Mucosa of gallbladder (tissue), 1 donor: ENCODE measurements around the gene ABCB8. TPM values are rescaled to one million over a fixed set of nuclear protein-coding genes. Genes with fewer than 3 reads are reported as not detected.
A peak's percentile ranks its signal among the peaks of the same experiment; 100 is the strongest.
"Not testable (repeated sequence)": the region's sequence is repeated elsewhere in the genome, so short reads cannot be mapped to it uniquely, and the experiment has no call there.

Experiments
- DNase-seq: peaks from one replicate; pipeline ENCODE4 v3.0.0-alpha.2; 2020; ENCODE audit warnings: low spot score
- total RNA-seq: library from RNA; stranded (reverse); gene quantifications from one replicate; pipeline ENCODE4 v1.2.1, GENCODE V29; 2021
- donor health status: DM: no; HTN: no; CAD: no.

ABCB8 gene
- total RNA-seq, 1 donor from 2014 or later = 43.9 TPM

DNA sequence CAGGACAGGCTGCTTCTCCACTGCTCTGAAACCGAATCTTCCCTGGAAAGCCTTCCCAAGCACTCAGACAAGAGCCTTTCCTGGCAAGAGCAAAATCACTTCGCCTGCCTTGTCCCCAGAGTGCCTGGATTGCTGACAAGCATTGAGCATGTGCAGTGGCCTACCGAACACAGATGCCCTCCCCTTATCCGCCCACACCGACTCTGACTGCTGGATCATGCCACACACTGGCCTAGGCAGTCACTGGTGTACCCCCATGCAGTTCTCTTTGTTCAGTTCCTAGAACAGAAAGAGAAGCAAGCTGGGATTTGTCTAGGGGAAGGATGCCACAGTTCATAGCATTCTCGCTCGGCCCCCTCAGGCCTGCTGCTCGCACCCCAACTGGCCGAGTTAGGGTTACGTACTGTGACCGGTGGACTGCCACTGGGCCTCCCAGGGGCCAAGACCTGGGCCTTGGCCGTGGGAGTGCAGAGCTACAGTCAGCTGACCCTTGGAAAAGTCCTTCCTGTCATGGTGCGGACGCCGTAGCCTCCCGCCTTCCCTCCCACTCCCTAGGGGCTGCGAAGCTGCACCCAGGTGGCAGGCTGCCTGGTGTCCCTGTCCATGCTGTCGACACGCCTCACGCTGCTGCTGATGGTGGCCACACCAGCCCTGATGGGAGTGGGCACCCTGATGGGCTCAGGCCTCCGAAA is 6.9 kb downstream of the ABCB8 start:
- no peak for DNase-seq

DNA sequence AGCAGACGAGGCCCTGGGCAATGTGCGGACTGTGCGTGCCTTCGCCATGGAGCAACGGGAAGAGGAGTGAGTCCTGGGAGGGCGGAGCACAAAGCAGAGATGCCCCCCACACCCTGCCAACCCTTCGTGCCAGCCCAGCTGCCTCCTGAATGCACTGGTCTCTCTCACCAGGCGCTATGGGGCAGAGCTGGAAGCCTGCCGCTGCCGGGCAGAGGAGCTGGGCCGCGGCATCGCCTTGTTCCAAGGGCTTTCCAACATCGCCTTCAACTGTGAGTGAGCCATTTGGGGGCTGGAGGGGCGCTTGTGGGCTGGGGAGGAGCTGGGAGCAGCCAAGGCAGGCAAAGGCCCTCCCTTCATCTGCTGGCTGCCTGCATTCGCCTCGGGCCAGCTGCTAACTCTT is 7.7 kb downstream of the ABCB8 start:
- DNase-seq = no peak

DNA sequence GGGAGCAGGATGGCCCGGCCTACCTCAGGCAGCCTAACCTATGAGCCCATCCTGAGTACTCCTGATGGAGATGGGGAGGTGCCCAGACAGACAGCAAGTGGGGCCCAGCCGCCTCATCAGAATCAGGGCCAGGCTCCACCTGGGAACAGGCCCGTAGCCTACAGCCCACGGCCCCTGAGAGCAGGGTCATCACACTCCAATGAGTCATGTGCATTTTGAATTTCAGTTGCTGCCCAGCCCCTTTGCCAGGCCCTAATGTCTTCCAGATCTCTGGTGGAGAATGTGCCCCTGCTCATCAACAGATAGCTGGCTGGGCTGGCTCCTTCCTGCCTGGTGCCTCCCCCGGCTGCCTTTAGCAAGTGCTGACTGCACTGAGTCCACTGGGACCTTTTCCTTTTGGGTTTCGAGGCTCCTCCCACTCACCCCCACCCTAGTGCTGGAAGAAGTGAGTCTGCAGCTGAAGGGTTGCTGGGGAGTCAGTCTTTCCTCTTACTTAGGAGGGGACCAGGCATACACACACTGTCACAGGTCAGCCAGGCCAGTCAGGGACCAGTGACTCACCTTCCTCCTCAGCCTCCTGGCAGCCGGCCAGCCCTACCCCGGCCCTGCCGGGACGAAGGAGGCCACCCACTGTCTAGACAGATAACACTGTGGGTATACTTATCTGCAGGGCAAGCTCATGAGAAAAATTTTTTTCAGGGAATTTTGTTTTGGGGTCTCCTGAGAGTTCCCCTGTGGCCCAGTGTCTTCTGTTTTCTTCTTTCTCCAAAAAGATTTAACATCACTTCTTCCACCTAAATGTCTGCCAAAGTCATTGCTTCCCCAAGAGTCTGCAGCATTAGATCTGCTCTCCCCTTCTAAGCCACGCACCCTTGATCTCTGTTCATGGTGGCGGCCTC is 10.9 kb downstream of the ABCB8 start:
- peak; percentile 73 for DNase-seq

DNA sequence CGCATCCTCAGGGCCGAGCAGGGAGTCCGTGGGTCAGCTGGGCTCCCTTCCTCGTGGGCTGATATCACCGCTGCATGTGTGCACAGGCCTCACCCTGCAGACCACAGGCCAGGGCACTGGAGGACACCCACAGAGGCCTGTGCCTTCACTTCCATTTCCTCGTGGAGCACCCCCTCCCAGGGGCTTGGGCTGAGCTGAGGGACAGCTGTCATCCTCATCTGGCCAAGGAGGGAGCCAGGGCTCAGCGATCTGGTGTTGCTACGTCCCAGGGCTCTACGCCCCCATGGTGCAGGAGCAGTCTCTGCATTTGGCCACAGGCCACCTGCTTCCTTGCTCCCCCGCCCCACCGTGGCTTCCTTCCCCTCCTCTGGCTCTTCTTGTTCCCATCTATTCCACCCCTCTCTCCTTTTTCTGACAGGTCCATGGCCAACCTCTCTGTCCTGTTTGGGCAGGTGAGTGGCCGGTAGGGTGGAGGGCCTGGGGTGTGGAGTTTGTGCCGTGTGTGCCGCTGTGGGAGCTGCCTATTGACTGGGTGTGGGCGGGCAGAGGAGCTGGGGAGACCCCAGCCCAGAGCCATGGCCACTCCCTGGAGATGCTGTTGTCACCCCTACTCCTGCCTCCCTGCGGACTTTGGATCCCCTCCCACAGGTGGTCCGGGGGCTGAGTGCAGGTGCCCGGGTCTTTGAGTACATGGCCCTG is 11.7 kb downstream of the ABCB8 start:
- no peak for DNase-seq

DNA sequence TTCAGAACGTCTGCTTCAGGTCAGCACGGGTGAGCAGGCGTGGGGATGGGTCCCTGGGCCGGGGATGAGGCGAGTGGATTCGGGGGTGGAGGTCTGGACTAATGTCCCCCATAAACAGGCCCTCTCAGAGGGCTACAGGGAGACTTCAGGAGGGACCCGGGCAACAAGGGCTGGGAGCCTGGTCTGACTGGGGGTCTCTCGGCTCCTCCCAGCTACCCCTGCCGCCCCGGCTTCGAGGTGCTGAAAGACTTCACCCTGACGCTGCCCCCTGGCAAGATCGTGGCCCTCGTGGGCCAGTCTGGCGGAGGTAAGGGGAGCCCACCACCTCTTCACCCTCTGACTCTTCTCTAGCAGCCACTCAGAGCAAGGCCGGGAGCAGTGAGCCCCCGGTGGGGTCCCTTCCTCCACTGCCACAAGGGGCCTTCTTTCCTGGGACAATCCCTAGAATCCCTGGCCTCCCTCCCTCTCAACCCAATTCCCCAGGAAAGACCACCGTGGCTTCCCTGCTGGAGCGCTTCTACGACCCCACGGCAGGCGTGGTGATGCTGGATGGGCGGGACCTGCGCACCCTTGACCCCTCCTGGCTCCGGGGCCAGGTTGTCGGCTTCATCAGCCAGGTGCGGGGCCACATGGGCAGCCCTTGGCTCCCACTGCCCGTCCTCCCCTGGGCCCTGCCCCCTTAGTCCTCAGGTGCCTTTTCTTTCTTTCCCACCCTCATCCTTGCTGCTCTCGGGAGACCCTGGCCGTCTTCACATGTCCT is 12.5 kb downstream of the ABCB8 start:
- no peak for DNase-seq

DNA sequence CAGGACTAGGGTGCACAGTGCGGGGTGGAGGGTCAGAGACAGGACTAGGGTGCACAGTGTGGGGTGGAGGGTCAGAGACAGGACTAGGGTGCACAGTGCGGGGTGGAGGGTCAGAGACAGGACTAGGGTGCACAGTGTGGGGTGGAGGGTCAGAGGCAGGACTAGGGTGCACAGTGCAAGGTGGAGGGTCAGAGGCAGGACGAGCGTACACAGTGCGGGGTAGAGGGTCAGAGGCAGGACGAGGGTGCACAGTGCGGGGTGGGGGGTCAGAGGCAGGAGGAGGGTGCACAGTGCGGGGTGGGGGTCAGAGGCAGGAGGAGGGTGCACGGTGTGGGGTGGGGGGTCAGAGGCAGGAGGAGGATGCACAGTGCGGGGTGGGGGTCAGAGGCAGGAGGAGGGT is 15.2 kb downstream of the ABCB8 start:
- not testable (repeated sequence) for DNase-seq

DNA sequence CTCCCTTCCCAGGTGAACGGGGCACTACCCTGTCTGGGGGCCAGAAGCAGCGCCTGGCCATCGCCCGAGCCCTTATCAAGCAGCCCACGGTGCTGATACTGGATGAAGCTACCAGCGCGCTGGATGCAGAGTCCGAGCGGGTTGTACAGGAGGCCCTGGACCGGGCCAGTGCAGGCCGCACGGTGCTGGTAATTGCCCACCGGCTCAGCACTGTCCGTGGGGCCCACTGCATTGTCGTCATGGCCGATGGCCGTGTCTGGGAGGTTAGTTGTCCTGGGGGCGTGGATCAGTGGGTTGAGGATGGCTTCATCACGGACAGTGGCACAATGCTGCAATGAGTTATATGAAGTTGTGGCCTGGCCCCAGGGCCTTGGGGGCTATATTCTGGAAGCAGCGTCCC is 15.7 kb downstream of the ABCB8 start:
- no peak for DNase-seq

DNA sequence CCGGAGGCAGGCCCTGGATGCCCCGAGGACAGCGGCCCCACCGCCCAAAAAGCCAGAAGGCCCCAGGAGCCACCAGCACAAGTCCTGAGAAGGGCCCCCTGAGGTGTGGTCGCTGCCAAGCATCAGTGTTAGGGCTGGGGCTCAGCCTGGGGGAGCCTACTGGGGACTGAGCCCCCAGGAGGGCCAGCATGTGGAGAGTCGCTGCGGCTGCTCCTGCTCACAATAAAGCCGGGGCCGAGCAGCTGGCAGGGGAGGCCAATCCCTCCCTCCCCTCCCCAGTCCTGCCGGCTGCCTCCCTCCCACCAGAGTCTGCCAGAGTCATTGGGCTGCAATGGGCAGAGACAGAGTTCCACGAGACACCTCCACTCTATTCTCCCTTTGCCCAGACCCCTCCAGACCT is 17.0 kb downstream of the ABCB8 start:
- no peak for DNase-seq

DNA sequence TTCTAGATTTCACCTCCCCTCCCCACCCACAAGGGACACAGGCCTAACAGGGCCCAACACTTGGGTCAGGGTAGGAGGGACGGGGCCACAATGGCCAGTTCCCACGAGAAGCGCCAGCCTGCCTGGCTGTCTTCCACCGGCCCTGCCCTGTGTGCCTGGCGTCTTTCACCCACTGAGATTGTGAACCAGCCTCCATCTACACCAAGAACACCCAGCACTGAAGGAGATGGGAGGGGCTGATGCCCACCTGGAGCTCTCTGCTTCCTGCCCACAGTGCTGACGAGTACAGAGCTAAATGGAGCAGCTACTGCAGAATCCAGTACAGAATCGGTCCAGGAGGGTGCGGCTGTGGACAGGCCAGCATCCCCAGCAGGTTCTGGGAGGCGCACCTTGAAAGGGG is 17.7 kb downstream of the ABCB8 start:
- no peak for DNase-seq

DNA sequence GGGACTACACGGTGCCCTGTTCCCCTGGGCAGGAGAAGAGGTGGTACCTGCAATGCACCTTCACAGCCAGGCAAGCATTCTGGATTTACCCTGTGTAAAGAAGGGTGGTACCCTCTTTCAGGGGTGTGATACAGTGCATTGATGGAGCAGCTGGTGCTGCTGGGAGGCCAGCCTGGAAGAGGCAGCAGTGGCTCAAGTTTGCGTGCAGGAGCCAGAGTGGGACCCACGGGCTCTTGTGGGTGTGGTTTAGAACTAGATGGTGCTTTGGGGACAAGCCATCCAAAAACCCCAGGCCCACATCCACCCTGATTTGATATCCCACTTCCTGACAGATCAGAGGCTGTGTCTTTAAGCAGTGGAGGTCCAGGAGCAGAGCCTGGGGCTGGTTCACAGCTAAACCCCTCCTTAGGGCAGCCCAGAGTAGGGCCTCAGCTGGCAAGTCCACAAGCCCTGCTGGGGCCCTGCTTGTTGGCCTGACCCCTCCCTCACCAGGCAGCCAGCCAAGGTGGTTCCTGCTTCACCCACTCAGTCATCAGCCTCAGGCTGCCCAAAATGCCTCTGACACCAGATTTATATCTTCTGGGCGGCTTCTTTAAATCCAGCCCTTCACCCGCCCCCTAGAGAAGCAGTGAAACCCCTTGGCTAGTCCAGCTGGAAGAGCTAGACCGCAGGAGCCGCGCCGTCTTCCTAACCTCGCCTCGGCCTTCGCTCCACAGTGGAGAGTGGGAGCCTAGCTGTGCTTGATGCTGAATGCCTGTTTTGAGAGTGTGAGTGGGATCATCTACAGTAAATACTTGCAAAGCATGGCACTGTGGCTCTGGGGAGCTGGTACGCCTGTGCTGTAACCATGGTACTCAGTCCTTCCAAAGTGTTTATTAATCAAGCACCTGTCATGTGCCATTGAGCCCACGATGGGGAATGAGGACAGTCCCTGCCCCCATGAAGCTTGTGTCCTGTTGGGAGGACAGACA is 18.6 kb downstream of the ABCB8 start:
- DNase-seq = no peak

DNA sequence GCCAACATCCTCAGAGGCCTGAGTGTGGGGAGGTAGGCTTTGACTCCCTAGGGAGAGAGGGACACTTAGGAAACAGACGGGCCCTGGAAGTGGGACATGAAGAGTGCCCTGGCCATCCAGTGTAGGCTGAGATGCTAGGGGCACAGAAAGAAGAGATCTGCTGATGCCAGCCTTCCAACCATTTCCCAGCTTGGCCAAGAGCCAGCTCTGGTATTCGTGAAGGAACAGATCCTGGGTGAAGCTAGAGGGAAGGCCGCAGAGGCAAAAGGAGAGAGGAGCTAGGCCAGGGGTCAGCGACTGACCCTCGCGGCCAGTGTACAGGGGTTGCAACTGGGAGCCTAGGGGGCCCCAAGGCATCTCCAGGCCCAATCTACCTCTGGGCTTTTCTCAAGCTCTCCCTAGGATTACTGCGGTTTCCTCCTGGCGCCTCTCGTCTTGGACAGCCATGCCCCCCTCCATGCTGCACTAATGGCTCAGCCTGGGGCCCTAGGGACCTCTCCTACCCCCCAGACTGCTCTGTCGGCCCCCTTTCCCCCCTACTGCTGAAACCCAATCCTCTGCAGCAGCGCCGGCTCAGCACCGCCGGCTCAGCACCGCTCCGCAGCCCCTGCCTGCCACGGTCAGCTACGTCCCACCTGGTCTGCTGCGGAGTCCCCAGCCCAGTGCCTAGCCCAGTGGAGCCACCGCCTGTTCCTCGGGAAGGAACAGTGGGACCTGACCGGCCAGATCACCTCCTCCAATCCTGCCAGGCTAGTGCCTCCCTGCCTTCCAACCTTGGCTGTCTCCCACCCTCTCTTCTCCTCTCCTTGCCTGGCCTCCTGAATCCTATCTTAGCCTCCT is 19.9 kb downstream of the ABCB8 start, which contains the start of gene ASIC3:
Gene ASIC3 (plus strand): TSS at position 556 of the 840 bp plus-strand sequence. CDS start 355 bp downstream, outside the sequence.
- no peak for DNase-seq

DNA sequence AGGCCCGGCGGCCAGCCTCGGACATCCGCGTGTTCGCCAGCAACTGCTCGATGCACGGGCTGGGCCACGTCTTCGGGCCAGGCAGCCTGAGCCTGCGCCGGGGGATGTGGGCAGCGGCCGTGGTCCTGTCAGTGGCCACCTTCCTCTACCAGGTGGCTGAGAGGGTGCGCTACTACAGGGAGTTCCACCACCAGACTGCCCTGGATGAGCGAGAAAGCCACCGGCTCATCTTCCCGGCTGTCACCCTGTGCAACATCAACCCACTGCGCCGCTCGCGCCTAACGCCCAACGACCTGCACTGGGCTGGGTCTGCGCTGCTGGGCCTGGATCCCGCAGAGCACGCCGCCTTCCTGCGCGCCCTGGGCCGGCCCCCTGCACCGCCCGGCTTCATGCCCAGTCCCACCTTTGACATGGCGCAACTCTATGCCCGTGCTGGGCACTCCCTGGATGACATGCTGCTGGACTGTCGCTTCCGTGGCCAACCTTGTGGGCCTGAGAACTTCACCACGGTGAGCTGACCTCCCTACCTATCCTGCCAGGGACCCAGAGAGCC is 20.7 kb downstream of the ABCB8 start:
- DNase-seq = no peak

DNA sequence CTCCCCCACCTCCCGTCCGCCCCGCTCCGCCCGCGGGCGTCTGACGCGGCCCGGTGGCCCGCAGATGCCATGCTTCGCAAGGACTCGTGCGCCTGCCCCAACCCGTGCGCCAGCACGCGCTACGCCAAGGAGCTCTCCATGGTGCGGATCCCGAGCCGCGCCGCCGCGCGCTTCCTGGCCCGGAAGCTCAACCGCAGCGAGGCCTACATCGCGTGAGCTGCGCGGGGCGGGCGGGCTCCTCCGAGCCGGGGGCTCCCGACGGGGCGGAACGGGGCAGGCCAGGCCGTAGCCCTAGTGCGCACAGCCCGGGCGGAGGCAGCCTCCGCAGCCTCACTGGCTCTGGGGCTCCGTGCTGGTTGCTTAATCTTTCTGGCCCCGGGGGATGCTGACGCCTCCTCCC is 22.9 kb downstream of the ABCB8 start:
- peak; percentile 58 for DNase-seq

DNA sequence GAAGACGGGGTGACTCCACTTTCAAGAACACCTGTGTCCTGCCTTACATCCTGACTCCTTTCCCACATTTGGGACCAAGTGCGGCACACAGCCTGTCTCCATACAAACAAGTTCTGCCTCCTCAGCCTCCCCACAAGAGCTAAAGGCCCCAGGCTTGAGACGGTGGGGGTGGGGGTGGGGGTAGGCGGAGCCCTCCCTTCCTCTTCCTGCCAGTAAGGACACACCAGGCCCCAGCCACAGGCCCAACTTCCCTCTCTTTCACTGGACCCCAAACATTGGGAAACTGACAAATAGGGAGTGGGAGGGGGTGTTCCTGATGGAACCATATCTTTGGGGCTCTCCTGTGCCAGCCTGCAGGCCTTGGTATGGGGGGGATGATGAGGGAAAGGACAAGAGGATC is 24.8 kb downstream of the ABCB8 start:
- DNase-seq = no peak

DNA sequence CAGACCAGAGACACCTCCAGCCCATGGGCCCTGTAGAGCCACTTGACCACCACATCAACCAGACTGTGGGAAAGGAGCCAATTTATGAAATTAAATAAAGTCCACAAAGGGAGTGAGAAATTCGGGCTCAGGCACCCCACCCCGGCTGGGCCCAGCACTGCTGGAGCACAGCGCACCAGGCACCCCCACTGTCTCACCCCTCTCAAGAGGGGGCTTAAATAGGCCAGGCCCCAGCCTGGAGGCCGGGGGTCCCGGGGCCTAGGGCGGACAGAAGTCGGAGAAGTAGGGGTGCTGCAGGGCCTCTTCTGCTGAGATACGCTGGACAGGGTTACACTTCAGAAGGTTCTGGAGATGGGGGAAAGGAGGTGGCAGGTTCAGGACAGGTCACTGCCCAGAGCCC is 25.5 kb downstream of the ABCB8 start:
- DNase-seq = no peak

DNA sequence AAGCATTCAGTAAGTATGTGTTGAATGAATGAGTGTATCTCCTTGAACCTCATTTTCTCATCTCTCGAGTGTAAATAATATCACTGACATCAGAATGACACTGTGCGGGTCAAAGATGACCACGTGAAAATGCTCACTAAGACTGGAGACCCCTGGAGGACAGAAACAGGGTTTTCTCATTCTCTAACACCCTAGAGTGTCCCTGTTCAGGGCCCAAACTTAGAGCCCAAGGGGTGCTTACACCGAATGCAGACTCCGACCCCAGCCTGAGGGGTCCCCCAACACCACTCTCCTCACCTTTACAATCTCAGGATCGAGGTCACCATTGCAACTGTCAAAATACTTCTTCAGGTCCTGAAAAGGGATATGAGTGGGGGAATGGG is 28.0 kb downstream of the ABCB8 start:
- no peak for DNase-seq

DNA sequence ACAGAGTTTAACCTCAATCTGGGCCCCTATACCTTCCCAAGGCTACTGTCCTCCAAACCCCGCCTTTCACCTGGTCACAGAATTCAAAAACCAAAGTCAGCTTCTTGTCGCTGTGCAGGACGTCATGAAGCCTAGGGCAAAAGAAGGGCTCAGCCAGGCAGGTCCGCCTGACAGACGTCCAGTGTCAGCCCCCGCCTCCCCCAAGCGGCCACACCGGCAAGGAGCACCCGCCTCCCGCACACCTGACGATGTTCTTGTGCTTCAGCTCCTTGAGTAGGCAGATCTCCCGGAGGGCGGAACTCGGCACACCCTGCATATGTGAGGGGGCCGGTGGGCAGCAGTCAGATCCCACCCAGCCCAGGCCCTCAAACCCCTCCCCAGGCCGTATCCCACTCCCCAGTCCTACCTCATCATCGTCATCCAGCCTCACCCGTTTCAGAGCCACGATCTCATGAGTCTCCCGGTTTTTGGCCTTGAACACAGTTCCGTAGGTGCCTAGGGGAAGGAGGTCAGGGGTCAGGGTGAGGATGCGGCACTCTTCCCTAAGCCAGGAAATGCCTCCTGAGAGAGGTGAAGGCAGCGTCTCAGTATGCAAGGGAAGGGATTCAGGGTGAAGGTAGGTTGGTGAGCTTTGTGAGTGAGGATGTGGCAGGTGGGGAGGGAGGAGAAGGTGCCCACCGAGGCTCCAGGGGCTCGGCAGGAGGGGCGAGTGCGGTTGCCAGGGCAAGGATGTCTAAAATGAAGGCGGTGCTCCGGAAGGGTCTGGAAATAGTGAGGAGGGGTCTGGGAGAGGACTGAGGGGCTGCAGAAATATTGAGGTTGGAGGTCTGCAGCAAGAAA is 28.6 kb downstream of the ABCB8 start:
- no peak for DNase-seq

DNA sequence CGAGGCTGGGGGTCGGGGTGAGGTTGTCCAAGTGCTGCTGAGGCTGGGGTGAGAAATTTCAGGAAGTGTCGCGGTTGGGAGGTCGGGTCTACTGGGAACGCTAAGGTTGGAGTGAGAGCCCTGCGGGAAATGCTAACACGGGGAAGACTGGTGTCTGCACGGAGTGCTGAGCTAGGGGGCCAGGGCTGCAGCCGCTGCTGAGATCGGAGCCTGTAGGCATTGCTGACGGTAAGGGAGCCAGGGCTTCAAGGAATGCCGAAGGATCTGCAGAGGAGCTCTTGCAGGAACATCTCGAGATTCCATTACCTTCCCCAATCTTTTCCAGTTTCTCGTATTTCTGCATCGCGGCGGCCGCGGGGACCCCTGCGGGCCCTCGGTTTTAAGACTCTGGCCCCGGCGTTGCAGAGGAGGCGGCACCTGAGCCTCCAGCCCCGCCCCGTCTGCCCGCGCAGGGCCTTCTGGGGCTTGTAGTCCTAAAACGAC is 29.3 kb downstream of the ABCB8 start, which contains the start of gene CDK5:
Gene CDK5 (minus strand): TSS at position 392 of the 483 bp plus-strand sequence. CDS start 49 bp downstream, at position 343.
- no peak for DNase-seq
